IPS-18a (cell line): ENCODE data around the gene PSMD8.
A peak's percentile ranks its signal among the peaks of the same experiment; 100 is the strongest.

ENCODE experiments used
- H3K27ac ChIP-seq: one replicate; pipeline ENCODE4 v1.5.1; 2013; ENCODE audit warnings: low read length
- H3K27me3 ChIP-seq: one replicate; pipeline ENCODE4 v1.6.1; 2013; ENCODE audit warnings: mild to moderate bottlenecking, low read length; ENCODE audit not compliant: control insufficient read depth, insufficient read depth
- H3K36me3 ChIP-seq: one replicate; pipeline ENCODE4 v1.6.1; 2013; ENCODE audit warnings: low read depth, low read length; ENCODE audit not compliant: control insufficient read depth
- H3K4me1 ChIP-seq: one replicate; pipeline ENCODE4 v1.6.1; 2013; ENCODE audit warnings: low read depth, low read length; ENCODE audit not compliant: control insufficient read depth
- H3K4me3 ChIP-seq: one replicate; pipeline ENCODE4 v1.5.1; 2013; ENCODE audit warnings: low read length
- H3K9ac ChIP-seq: one replicate; pipeline ENCODE4 v1.6.1; 2013; ENCODE audit warnings: mild to moderate bottlenecking, low read length, moderate library complexity
- H3K9me3 ChIP-seq: one replicate; pipeline ENCODE4 v1.6.1; 2013; ENCODE audit warnings: low read depth, low read length; ENCODE audit not compliant: control insufficient read depth

PSMD8 gene

GRCh38 chr19:38350883-38351282, 23.5 kb upstream of the PSMD8 start:
- no peak overlapping the region for H3K9ac ChIP-seq
- H3K9me3 ChIP-seq, result no peaks in the 10 kb centered on the region
- no peaks in the 10 kb centered on the region for H3K4me1 ChIP-seq
- no peak overlapping the region for H3K4me3 ChIP-seq
- H3K27me3 ChIP-seq, result no peaks in the 10 kb centered on the region
- H3K27ac ChIP-seq, result no peak overlapping the region
- H3K36me3 ChIP-seq, result no peaks in the 10 kb centered on the region

GRCh38 chr19:38351865-38352395, 22.4 kb upstream of the PSMD8 start:
- Histone ChIP-seq H3K4me3 (no peak overlapping the region), H3K9me3 (no peaks in the 10 kb centered on the region), H3K27me3 (no peaks in the 10 kb centered on the region), H3K9ac (no peak overlapping the region), H3K36me3 (no peaks in the 10 kb centered on the region), H3K4me1 (no peaks in the 10 kb centered on the region), H3K27ac (no peak overlapping the region)

GRCh38 chr19:38352611-38353010, 21.8 kb upstream of the PSMD8 start:
- Histone ChIP-seq H3K4me3 (no peak overlapping the region), H3K9ac (no peak overlapping the region), H3K27ac (no peak overlapping the region), H3K4me1 (no peaks in the 10 kb centered on the region), H3K9me3 (no peaks in the 10 kb centered on the region), H3K36me3 (no peaks in the 10 kb centered on the region), H3K27me3 (no peaks in the 10 kb centered on the region)

GRCh38 chr19:38355728-38356725, 18.3 kb upstream of the PSMD8 start:
- H3K4me1 ChIP-seq, result no peaks in the 10 kb centered on the region
- peaks cover 31% of the 10 kb centered on the region for H3K27me3 ChIP-seq
- no peak overlapping the region for H3K4me3 ChIP-seq
- H3K27ac ChIP-seq, result no peak overlapping the region
- no peaks in the 10 kb centered on the region for H3K36me3 ChIP-seq
- no peaks in the 10 kb centered on the region for H3K9me3 ChIP-seq
- H3K9ac ChIP-seq, result no peak overlapping the region

- H3K9ac ChIP-seq, result no peak overlapping the region
- no peaks in the 10 kb centered on the region for H3K4me1 ChIP-seq
- H3K27me3 ChIP-seq, result peaks cover 37% of the 10 kb centered on the region
- no peaks in the 10 kb centered on the region for H3K9me3 ChIP-seq
- H3K27ac ChIP-seq, result no peak overlapping the region
- H3K4me3 ChIP-seq, result no peak overlapping the region
- H3K36me3 ChIP-seq, result no peaks in the 10 kb centered on the region
These were observed 16.3 kb upstream of the PSMD8 start for GRCh38 chr19:38358071-38358470.

- Histone ChIP-seq H3K4me1 (no peaks in the 10 kb centered on the region), H3K36me3 (no peaks in the 10 kb centered on the region), H3K4me3 (no peak overlapping the region), H3K9me3 (no peaks in the 10 kb centered on the region), H3K27ac (no peak overlapping the region), H3K27me3 (peaks cover 37% of the 10 kb centered on the region), H3K9ac (no peak overlapping the region)
These were observed 14.9 kb upstream of the PSMD8 start for GRCh38 chr19:38359242-38360021.

GRCh38 chr19:38360351-38360750, 14.0 kb upstream of the PSMD8 start:
- Histone ChIP-seq H3K36me3 (no peaks in the 10 kb centered on the region), H3K9ac (no peak overlapping the region), H3K4me3 (no peak overlapping the region), H3K27me3 (peaks cover 37% of the 10 kb centered on the region), H3K27ac (no peak overlapping the region), H3K4me1 (no peaks in the 10 kb centered on the region), H3K9me3 (no peaks in the 10 kb centered on the region)

- Histone ChIP-seq H3K27ac (no peak overlapping the region), H3K4me1 (no peaks in the 10 kb centered on the region), H3K9me3 (no peaks in the 10 kb centered on the region), H3K9ac (no peak overlapping the region), H3K27me3 (peaks cover 37% of the 10 kb centered on the region), H3K36me3 (no peaks in the 10 kb centered on the region), H3K4me3 (peak overlapping the region; percentile 89)
These were observed 13.3 kb upstream of the PSMD8 start for GRCh38 chr19:38360839-38361631.

- Histone ChIP-seq H3K9me3 (no peaks in the 10 kb centered on the region), H3K4me3 (peak overlapping the region; percentile 89), H3K36me3 (no peaks in the 10 kb centered on the region), H3K9ac (no peak overlapping the region), H3K4me1 (no peaks in the 10 kb centered on the region), H3K27ac (no peak overlapping the region), H3K27me3 (peaks cover 37% of the 10 kb centered on the region)
These were observed 12.7 kb upstream of the PSMD8 start for GRCh38 chr19:38361633-38362075.

- Histone ChIP-seq H3K27me3 (peaks cover 37% of the 10 kb centered on the region), H3K36me3 (no peaks in the 10 kb centered on the region), H3K9ac (no peak overlapping the region), H3K4me1 (no peaks in the 10 kb centered on the region), H3K9me3 (no peaks in the 10 kb centered on the region), H3K4me3 (peak overlapping the region; percentile 89), H3K27ac (no peak overlapping the region)
These were observed 12.1 kb upstream of the PSMD8 start for GRCh38 chr19:38362076-38362945.
